ENCODE results near the gene NPPB. TPM values are rescaled to one million over a fixed set of nuclear protein-coding genes. Genes with fewer than 3 reads are reported as not detected.

NPPB gene
- total and polyA plus RNA-seq, 2 donors from 2014 or later, result not detected

DNA sequence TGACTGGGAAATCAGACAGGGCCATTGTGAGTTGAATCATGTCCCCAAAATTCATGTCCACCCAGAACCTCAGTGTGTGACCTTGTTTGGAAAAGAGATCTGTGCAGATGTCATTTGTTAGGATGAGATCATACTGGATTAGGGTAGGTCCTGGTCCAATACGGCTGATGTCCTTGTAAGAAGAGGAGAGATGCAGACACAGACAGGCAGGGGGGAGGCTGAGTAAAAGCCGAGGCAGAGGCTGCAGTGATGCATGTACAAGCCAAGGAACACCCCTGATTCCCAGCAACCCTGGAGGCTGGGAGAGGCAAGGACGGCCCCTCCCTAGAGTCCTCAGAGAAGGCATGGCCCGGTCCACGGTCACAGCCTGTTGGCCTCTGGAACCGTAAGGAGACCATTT is 15.9 kb upstream of the NPPB start:
- Histone ChIP-seq H3K27ac (ENCODE audit: low read depth in 2 of 2, low read length in 2 of 2) (peak overlapping the region in 1 of 2 donors; percentile 55), H3K4me3 (ENCODE audit: low read length in 3 of 3) (no peak overlapping the region), H3K36me3 (ENCODE audit: control insufficient read depth in 2 of 3, insufficient read depth in 3 of 3, low read length in 3 of 3) (no peaks in the 10 kb centered on the region), H3K27me3 (ENCODE audit: control insufficient read depth, insufficient read depth, low read length) (no peaks in the 10 kb centered on the region), H3K4me1 (ENCODE audit: control insufficient read depth in 2 of 3, insufficient read depth in 2 of 3, low read depth in 1 of 3, low read length in 3 of 3) (peaks cover 0 to 3% (median 0%) of the 10 kb centered on the region in 3 donors), H3K9me3 (ENCODE audit: control insufficient read depth in 2 of 3, insufficient read depth in 1 of 3, low read length in 3 of 3) (no peaks in the 10 kb centered on the region), H3K9ac (ENCODE audit: low read length in 3 of 3) (no peak overlapping the region)
- DNase-seq, result peak in 1 of 5 donors; percentile 81
- TF ChIP-seq, protein P1, sequence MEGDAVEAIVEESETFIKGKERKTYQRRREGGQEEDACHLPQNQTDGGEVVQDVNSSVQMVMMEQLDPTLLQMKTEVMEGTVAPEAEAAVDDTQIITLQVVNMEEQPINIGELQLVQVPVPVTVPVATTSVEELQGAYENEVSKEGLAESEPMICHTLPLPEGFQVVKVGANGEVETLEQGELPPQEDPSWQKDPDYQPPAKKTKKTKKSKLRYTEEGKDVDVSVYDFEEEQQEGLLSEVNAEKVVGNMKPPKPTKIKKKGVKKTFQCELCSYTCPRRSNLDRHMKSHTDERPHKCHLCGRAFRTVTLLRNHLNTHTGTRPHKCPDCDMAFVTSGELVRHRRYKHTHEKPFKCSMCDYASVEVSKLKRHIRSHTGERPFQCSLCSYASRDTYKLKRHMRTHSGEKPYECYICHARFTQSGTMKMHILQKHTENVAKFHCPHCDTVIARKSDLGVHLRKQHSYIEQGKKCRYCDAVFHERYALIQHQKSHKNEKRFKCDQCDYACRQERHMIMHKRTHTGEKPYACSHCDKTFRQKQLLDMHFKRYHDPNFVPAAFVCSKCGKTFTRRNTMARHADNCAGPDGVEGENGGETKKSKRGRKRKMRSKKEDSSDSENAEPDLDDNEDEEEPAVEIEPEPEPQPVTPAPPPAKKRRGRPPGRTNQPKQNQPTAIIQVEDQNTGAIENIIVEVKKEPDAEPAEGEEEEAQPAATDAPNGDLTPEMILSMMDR (IDR thresholded peaks at IDR 0.05; ENCODE audit: borderline replicate concordance, extremely low read depth, insufficient read depth), result no peak
- no peak for FAIRE-seq
- intact Hi-C loops (cut with DNase I), result no loop called here

DNA sequence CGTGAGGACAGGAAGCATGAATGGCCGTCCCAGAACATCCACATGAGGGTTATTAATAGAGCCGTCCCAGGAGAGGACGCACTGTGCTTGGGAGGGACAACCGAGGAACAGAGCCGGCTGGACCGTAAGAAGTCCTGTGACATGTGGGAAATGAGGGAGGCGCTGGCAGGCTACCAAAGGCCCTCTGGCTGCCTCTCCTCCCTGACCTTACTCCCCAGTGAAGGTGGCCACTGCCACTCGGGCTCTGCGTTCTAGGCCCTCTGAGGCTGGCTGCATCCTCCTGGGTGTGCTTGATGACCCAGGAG is 15.5 kb upstream of the NPPB start:
- TF ChIP-seq, protein P1 (IDR thresholded peaks at IDR 0.05; ENCODE audit: borderline replicate concordance, extremely low read depth, insufficient read depth), result no peak
- Histone ChIP-seq H3K9me3 (ENCODE audit: control insufficient read depth in 2 of 3, insufficient read depth in 1 of 3, low read length in 3 of 3) (no peaks in the 10 kb centered on the region), H3K9ac (ENCODE audit: low read length in 3 of 3) (no peak overlapping the region), H3K4me3 (ENCODE audit: low read length in 3 of 3) (no peak overlapping the region), H3K4me1 (ENCODE audit: control insufficient read depth in 2 of 3, insufficient read depth in 2 of 3, low read depth in 1 of 3, low read length in 3 of 3) (peaks cover 0 to 2% (median 0%) of the 10 kb centered on the region in 3 donors), H3K27ac (ENCODE audit: low read depth in 2 of 2, low read length in 2 of 2) (peak overlapping the region in 1 of 2 donors; percentile 55), H3K27me3 (ENCODE audit: control insufficient read depth, insufficient read depth, low read length) (no peaks in the 10 kb centered on the region), H3K36me3 (ENCODE audit: control insufficient read depth in 2 of 3, insufficient read depth in 3 of 3, low read length in 3 of 3) (no peaks in the 10 kb centered on the region)
- DNase-seq (peak in 2 of 5 donors; percentile 46 to 95), FAIRE-seq (no peak)
- intact Hi-C loops (cut with DNase I), result no loop called here

DNA sequence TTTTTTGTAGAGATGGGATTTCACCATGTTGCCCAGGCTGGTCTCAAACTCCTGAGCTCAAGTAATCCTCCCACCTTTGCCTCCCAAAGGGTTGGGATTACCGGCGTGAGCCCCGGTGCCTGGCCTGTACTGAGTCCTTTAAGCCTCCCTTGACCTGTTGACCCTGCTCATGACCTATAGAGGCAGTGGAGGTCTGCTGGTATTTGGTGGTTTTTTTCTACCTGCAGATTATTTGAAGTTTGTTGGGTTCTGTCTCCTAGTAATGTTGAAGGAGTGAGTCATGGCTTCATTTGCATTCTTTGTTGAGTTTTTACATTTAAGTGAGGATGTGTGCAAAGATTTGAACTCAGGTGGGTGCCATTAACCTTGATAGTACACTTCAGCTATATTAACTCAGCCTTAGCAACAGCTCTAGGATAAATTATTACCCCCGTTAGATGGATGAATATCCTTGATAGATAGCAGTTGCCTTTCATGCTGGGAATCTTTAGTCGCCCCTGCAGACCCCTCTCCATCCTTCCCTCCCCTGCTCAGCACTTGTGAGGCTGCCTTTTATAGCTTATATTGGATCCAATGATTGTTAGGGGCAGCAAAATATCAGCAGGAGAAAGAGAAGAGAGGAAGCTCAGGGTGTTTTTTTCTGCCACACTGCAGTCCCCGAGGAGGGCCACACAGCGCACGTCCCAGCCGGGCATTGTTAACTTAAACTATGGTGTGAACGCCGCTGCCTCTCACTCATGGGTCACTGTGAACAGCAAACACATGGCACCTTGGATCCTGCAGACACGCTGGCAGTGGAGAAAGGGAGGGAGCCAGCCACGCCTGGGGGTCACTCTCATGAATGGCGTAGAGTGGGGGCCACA is 14.9 kb upstream of the NPPB start:
- intact Hi-C loops (cut with DNase I), result no loop called here
- Histone ChIP-seq H3K9ac (ENCODE audit: low read length in 3 of 3) (no peak overlapping the region), H3K27ac (ENCODE audit: low read depth in 2 of 2, low read length in 2 of 2) (no peak overlapping the region), H3K4me3 (ENCODE audit: low read length in 3 of 3) (no peak overlapping the region), H3K4me1 (ENCODE audit: control insufficient read depth in 2 of 3, insufficient read depth in 2 of 3, low read depth in 1 of 3, low read length in 3 of 3) (peaks cover 0 to 2% (median 0%) of the 10 kb centered on the region in 3 donors), H3K9me3 (ENCODE audit: control insufficient read depth in 2 of 3, insufficient read depth in 1 of 3, low read length in 3 of 3) (no peaks in the 10 kb centered on the region), H3K36me3 (ENCODE audit: control insufficient read depth in 2 of 3, insufficient read depth in 3 of 3, low read length in 3 of 3) (no peaks in the 10 kb centered on the region), H3K27me3 (ENCODE audit: control insufficient read depth, insufficient read depth, low read length) (no peaks in the 10 kb centered on the region)
- DNase-seq (no peak), FAIRE-seq (no peak)
- TF ChIP-seq, protein P1 (IDR thresholded peaks at IDR 0.05; ENCODE audit: borderline replicate concordance, extremely low read depth, insufficient read depth), result no peak

All from kidney (tissue), 14 donors.